ENCODE data around the gene RPS17.
A peak's percentile ranks its signal among the peaks of the same experiment; 100 is the strongest.

The RPS17 gene

GRCh38 chr15:82540055-82540983 lies at the start of gene RPS17:
TSS of gene RPS17 (minus strand) at chr15:82540457. CDS start at chr15:82540428, 29 bp downstream.
- peak; percentile 96 for DNase-seq (ENCODE audit: low read depth, low spot score)

GRCh38 chr15:82587805-82588204 lies 47.5 kb upstream of the RPS17 start:
- DNase-seq (ENCODE audit: low read depth, low spot score): no peak

- DNase-seq (ENCODE audit: low read depth, low spot score): no peak
These were observed 44.8 kb upstream of the RPS17 start for GRCh38 chr15:82585072-82585471.

DNA sequence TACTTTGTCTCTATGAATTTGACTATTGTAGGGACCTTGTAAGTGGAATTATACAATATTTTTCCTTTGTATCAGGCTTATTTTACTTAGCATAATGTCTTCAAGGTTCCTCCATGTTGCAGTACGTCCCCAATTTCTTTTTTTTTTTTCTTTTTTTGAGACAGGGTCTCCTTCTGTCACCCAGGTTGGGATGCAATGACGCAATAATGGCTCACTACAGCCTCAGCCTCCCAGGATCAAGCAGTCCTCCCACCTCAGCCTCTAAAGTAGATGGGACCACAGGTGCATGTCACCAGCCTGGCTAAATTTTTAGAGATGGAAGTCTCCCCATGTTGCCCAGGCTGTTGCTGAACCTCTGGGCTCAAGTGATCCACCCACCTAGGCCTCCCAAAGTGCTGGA lies 40.5 kb upstream of the RPS17 start:
- no peak for DNase-seq (ENCODE audit: low read depth, low spot score)

DNA sequence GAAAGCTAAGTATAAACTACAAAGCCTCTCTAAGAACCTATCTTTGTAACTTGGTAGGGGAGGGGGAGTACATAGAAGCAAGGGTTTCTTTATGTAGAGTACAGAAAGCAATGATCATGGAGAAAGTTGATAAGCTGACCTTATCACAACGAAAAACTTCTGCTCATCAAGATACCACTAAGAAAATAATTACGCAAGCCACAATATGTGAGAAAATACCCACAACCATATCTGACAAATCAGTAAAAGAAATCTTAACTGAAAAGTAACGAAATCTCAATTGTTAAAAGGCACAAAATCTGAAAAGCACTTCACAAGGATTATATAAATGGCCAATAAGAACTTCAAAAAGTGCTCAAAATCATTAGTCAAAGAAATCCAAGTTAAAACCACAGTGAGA lies 35.1 kb upstream of the RPS17 start:
- no peak for DNase-seq (ENCODE audit: low read depth, low spot score)

DNA sequence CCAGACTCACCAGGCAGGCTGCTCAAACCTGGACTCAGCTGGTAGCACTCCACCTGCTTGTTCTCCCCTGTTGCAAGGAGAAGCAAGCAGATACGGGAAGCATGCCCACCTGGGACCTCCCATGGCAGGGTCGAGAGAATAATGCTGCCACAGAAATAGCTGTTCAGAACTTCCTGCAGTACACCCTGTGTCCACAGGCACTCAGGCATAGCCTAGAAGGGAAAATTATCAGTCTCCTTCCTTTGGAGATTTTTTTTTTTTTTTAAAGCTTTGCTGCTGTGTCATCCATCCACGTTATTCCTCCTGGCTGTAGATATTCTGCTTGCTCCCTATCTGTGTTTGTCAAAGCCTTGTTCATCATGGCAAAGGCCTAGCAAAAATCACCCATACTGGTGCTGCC lies 32.7 kb upstream of the RPS17 start:
- DNase-seq (ENCODE audit: low read depth, low spot score): no peak

DNA sequence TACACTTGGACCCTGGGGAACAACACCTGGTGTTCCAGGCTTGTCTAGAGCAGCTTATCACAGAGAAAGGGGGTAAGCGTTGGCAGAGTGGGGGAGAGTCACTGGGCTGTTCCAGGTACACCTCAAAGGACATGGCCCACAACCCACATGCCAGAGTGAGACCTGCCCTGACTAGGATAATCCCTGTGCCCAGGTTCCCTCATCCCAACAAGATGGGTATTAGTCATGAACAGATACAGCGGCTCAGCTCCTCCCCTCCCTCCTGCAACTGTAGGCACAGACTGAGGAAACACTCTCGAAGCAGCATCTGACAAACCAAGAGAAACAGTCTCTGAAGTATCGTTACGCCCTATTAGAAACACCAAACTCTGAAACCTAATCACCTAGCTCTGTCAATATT lies 32.1 kb upstream of the RPS17 start:
- DNase-seq (ENCODE audit: low read depth, low spot score): no peak

DNA sequence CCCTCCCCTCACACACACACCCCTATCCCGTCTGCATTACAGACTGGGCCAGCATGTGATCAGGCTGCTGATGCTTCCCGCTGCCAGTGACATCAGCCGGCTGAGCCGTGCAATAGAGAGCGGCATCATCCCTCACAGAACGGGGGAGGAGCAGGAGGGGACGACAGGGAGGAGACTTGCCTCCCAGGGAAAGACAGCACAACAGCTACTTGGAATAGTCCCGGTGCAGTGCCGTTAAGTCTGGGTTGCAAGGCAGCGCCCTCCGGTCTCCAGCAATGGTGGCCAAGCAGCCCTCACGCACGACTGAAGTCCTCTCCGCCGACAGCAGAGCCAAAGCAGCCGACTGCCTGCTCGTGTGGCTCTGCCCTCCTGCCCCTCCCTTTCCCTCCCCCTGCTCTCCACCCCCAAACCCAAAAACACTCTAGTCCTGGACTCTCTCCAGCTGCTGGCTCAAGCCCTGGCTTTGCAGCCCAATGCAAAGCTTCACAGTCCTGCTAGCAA lies 31.5 kb upstream of the RPS17 start:
- no peak for DNase-seq (ENCODE audit: low read depth, low spot score)

DNA sequence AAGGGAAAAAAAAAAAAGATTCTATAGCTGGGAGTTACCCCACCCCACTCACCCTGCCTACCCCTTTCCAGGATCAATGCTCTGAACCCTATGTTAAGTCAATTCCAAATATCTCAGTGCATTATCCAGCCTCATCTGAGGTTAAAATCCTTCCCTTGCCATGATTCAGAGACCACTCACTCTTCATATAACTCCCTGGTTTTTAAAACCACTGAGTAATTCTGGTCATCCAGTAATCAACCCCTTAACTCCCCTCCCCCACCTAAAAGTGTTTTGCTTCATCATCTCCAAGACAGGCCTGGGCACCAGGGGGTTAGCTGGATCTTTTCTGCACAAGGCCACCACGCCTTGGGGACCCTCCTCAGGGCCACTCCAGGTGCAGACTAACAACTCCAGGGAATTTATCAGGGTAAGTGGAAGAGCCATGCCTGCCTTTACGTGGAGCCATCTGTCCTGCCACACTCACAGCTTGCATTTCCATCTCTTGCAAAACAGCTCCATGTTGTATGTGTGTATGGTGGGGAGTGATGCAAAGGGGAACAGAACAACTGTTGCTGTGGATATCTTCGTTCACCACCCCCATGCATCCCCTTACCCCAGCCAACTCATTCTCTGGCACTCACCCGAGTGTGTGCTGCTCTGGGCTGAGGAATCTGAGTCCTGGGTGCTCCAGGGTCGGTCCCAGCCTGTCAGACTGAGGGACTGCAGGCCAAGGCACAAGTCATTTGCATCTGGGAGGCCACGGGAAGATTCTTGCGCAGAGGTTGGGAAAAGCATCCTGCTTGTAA lies 30.7 kb upstream of the RPS17 start:
- no peak for DNase-seq (ENCODE audit: low read depth, low spot score)

DNA sequence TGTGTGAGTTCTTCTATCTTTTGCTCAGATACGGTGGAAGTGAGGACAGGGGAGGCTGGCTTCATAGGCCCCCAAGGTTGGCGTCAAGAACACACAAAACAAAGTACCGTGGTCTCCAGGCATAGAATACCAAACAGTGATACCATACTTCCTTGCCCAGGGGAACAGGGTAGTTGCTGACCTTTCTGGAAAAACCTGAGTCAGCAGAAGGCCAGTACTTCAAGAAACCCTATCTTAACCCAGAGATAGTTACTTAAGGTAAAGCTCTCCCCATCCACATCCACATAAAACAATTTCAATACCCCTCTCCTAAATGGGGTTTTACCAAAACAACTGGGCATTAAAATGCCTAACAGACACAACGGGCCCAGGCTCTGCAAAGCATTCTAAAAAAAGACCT lies 29.6 kb upstream of the RPS17 start:
- DNase-seq (ENCODE audit: low read depth, low spot score): no peak

- DNase-seq (ENCODE audit: low read depth, low spot score): no peak
These were observed 28.7 kb upstream of the RPS17 start for GRCh38 chr15:82568986-82569385.

DNA sequence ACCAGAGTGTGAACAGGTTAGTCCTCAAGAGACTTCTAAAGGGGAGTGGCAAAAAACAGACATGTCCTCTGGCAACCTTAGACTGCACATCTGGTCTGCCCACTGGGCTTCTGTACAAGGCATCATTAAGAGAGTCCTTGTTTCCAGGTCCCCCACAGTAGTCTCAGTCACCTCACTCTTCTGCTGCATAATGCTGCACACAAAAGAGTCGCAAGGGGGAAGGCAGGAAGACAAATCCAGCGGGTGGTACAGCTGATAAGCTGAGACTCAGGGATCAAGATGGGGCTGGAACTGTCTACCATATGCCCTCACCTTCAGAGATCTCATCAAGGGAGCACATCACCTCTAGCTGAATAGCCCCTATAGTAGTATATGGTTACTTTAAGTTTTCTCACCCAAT lies 27.4 kb upstream of the RPS17 start:
- DNase-seq (ENCODE audit: low read depth, low spot score): no peak

DNA sequence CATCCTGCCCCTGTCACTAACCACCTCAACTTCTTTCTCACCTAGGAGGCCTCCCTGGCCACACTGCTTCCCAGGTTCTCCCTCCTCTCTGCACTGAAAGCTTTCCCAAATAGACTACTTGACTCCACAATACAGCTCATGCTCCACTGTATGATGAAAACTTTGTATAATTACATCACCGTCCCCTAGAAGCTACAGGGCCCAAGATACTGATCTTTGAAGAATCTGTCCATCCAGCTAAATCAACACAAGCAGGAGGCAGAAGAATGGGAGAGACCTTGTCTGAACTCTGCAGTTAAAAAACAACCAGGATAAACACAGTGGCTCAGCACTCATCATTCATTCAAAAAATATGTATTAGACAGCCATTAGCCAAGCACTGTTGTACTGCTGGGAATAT lies 26.4 kb upstream of the RPS17 start:
- no peak for DNase-seq (ENCODE audit: low read depth, low spot score)

DNA sequence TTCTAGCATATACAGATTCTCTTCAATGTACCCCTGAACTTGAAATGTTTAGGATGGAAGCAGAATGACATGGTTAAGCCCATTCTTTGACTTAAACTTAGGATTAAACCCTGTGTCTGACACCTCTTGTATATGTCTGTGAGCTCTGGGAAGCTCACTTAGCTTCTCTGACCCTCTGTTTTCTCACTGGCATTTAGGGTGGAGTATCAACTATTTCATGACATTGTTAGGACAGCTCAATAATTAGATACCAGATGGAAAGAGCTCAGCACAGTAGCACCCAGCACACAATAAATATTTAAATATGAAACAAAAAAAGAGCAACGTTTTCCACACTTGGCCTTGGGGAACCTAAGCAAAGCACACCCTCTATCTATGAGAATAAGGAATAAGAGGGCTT lies 18.2 kb upstream of the RPS17 start:
- no peak for DNase-seq (ENCODE audit: low read depth, low spot score)

DNA sequence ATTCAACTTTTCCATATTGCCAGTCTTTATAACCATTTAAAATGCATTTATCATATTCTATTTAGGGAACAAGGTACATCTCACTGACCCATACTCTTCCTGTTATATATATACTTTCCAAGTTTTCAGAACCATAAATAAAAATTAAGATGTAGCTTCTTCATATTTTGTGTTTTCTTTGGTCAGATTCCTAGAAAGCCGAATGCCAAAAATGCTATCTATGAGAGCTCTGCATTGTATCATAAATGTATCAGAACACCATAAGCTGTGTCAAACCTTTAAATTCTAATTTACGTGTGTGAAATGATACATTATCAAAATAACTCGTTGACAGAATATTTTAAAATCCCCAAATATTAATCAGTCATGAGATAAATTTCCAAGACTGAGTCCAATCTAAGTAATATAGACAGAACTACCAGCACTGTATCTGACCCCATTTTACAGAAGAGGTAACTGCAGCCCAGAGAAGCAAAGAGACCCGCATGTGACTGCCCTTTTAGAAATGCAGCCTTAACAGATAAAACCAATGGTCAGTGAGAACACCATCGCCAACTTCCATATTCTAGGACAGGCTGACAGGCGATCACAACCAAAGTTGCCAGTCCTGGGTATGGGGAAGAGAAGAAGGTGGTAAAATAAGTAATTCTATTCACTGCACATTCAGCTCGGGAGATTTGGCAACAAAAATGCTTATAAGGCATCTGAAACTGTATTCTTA lies 16.2 kb upstream of the RPS17 start:
- no peak for DNase-seq (ENCODE audit: low read depth, low spot score)

GRCh38 chr15:82554849-82555248 lies 14.6 kb upstream of the RPS17 start:
- no peak for DNase-seq (ENCODE audit: low read depth, low spot score)

- no peak for DNase-seq (ENCODE audit: low read depth, low spot score)
These were observed 14.1 kb upstream of the RPS17 start for GRCh38 chr15:82554351-82554750.

DNA sequence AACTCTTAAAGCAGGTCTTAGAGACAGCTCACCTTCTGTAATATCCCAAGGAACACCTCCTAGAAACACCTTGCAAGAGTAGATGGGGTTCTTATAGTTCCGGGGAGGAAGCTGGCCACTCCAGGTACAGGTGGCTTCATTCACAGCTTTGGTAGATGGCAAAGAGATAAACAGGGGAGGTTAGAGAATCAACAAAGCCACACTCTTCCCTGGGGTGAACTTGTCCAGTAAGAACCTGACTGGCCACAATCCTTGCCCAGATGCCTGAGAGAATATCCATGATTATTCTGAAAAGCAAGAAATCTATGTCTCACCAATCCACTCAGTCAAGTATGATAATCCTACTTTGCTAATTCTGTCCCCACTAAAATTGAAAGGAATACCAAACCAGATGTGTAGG lies 13.6 kb upstream of the RPS17 start:
- DNase-seq (ENCODE audit: low read depth, low spot score): no peak

DNA sequence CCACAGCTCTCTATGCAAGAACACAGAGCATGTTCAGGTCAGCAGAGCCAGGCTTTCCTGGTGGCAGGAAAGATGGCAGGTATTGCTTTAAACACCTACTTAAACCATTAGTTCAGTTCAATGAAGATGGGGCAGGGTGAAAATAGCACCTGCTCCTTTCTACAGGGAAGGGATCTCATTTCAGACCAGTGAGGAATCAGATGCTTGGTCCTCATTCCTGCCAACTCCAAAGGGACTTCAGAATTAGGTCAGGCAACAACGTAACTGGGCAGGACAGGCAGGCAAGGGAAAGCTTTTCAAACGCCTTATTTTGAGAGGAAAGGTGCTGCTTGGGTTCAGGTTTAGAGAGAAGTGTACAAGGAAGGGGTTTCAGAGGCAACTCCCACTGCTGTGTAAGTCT lies 12.6 kb upstream of the RPS17 start:
- no peak for DNase-seq (ENCODE audit: low read depth, low spot score)

DNA sequence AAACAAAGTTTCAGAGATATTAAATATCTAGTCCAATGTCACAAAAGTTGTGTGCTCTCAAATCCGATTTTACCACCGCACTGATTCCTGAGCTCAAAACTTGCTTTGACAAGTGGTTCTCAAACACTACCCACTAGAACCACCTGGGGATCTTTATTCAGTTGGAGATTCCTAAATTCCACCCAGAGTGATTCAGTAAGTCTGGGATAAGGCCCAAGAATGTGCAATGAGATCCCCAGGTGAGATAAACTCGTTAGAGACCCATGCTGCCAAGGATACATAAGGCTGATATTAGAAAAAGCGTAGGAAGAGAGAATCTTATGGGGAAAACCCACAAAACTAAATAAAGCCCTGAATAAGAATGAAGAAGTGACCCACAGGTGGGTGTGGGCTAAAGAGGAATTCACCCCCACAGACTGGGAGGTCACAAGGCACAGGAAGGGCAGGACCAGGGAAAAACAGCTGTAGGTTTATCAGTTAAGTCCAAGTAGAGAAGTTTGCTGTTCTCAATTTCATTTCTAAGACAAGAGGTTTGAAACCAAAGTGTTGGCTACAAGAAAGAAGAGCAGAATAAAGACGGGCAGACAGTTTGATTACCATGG lies 11.5 kb upstream of the RPS17 start:
- no peak for DNase-seq (ENCODE audit: low read depth, low spot score)

DNA sequence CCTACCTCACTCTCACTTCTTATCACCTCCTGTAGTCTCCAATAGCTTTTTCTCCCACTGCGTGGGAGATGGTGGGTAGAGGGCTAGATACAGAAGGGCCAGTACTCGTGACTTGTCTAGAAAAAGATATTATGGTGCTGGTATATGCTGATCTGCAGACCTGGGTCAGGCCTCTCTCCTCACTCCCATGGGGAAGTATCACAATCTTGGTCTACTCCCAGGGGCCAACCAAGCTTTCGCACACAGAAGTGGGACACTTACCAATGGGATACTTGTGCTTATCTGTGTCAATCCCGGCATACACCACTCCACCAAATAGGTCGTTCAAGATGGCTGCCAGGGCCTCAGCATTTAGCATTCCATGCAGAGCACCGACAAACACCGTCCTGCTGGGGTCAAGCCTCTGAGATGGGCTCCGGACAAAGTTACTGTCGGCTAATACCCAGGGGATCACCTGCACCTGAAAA lies 9.0 kb upstream of the RPS17 start:
- DNase-seq (ENCODE audit: low read depth, low spot score): no peak

Data from activated CD4-positive, CD25-positive, alpha-beta regulatory T cell treated with anti-CD3 and anti-CD28 coated beads, Interleukin-2, amount 50 U/mL, for 16 hours (primary cell).